ENCODE results near the gene GGACT. TPM values are rescaled to one million over a fixed set of nuclear protein-coding genes. Genes with fewer than 3 reads are reported as not detected.

The GGACT gene
- total and polyA plus RNA-seq, 2 of the 8 experiments (the other 6 are each of a cell fraction or from before 2014, with no cell fraction given), result 1.1 to 1.5 TPM

- TF ChIP-seq SAP30 (IDR thresholded peaks at IDR 0.05; ENCODE audit: insufficient read depth, insufficient replicate concordance, low read length) (no peak), CREB1 (IDR thresholded peaks at IDR 0.05) (no peak), POLR2AphosphoS5 (IDR thresholded peaks at IDR 0.05; ENCODE audit: low read depth, low read length) (no peak), ASH2L (IDR thresholded peaks at IDR 0.05; ENCODE audit: low read length) (no peak), BACH1 (IDR thresholded peaks at IDR 0.05; ENCODE audit: low read length) (no peak), PHF8 (conservative IDR thresholded peaks at IDR 0.05; ENCODE audit: low read depth, low read length) (no peak), EZH2 (IDR thresholded peaks at IDR 0.05; ENCODE audit: low read depth, low read length, severe bottlenecking) (no peak)
Observed at GRCh38 chr13:100529666-100530377, 58.8 kb downstream of the GGACT start (continued).

Data from H1 (cell line).